Calu3 (cell line): ENCODE measurements around the gene WDSUB1. TPM values are rescaled to one million over a fixed set of nuclear protein-coding genes. Genes with fewer than 3 reads are reported as not detected.

Experiments
- BruUV-seq: library from RNA; stranded (reverse); fragments of 400-500 nt; replicated peaks from 2 replicates; lab custom pipeline; 2021; lab: Mats Ljungman, UMichigan
- CTCF ChIA-PET: fragments of 300-600 bp; sonication (Branson Sonifier 250); formaldehyde crosslinking; loops from one replicate; lab custom pipeline; 2022; ENCODE audit warnings: antibody characterized with exemption; lab: Charles Lee
- DNase-seq: peaks from one replicate; pipeline ENCODE4 v3.0.0; 2022
- H3K27ac Mint-ChIP-seq: one replicate; pipeline ENCODE4 v1.8.0; 2022; ENCODE audit warnings: mixed read lengths; ENCODE audit not compliant: unreplicated experiment
- H3K27me3 Mint-ChIP-seq: one replicate; pipeline ENCODE4 v1.8.0; 2022; ENCODE audit warnings: mixed read lengths; ENCODE audit not compliant: unreplicated experiment
- H3K36me3 Mint-ChIP-seq: one replicate; pipeline ENCODE4 v1.8.0; 2022; ENCODE audit warnings: mild to moderate bottlenecking, moderate library complexity, mixed read lengths; ENCODE audit not compliant: insufficient read depth, unreplicated experiment
- H3K4me1 Mint-ChIP-seq: one replicate; pipeline ENCODE4 v1.8.0; 2022; ENCODE audit warnings: mild to moderate bottlenecking, low read depth, mixed read lengths; ENCODE audit not compliant: unreplicated experiment
- H3K4me3 Mint-ChIP-seq: one replicate; pipeline ENCODE4 v1.8.0; 2022; ENCODE audit warnings: mild to moderate bottlenecking, low read depth, moderate library complexity, mixed read lengths; ENCODE audit not compliant: unreplicated experiment
- H3K9me3 Mint-ChIP-seq: one replicate; pipeline ENCODE4 v1.8.0; 2022; ENCODE audit warnings: low read depth, mixed read lengths; ENCODE audit not compliant: unreplicated experiment
- intact Hi-C: fragments of 100-400 bp; cut with micrococcal nuclease; formaldehyde crosslinking; loops from one replicate; pipeline ENCODE4 v1.10.0; 2022; ENCODE audit not compliant: unreplicated experiment
- total RNA-seq: library from RNA; stranded (reverse); gene quantifications from 2 replicates; pipeline ENCODE4 v1.2.3, GENCODE V29; 2022
- TF ChIP-seq, protein P1 (sequence below): fragments of 200-600 bp; IDR thresholded peaks from one replicate; pipeline ENCODE4 v1.8.0; 2022; ENCODE audit warnings: antibody characterized with exemption; ENCODE audit not compliant: unreplicated experiment

The WDSUB1 gene
- total RNA-seq, 1 experiment from 2014 or later: 6.7 TPM

DNA sequence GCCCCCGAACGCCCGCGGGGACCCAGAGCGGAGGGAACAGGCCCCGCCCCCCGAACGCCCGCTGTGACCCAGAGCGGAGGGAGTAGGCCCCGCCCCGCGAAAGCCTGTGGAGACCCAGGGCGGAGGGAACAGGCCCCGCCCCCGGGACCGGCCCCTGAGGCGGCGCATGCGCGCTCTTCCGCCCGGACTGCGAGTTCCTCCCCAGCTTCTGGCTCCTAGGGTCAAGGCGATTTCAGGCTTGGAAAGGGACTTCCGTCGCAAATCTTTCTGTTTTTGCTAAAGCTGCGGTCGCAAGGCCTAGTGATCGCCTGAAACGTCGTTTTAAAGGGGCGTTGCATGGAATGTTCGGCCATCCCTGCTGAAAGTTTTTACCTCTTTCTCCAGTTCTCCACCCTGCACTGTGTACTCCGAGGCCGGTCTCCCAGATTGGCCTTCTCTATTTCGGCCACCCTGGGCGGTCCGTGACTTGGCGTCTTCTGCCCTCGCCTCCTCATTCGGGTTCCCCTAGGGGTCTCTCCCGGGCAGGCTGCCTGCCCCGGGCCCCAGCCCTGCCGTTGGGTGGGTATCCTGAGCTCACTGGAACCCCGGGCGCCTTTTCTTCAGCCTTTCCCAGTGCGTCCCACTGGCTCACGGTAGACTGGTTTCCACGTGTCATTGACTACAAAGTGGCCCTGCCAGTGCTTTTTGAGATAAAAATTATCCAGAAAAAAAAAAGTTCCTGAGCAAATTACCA, 372 bp upstream of the WDSUB1 start:
- peak; percentile 99 for DNase-seq
- CTCF ChIA-PET: interaction anchor here (0.7 to 1.2 kb wide), 5 partner anchors 10 to 42 kb away, joined by 3 to 4 read pairs (median 3); no protein-coding TSS in a partner anchor
- peak overlapping the region; percentile 1 for H3K27ac Mint-ChIP-seq
- TSS peak; percentile 83 for BruUV-seq
- peaks cover 18% of the 10 kb centered on the region for H3K36me3 Mint-ChIP-seq
- TF ChIP-seq, protein P1, sequence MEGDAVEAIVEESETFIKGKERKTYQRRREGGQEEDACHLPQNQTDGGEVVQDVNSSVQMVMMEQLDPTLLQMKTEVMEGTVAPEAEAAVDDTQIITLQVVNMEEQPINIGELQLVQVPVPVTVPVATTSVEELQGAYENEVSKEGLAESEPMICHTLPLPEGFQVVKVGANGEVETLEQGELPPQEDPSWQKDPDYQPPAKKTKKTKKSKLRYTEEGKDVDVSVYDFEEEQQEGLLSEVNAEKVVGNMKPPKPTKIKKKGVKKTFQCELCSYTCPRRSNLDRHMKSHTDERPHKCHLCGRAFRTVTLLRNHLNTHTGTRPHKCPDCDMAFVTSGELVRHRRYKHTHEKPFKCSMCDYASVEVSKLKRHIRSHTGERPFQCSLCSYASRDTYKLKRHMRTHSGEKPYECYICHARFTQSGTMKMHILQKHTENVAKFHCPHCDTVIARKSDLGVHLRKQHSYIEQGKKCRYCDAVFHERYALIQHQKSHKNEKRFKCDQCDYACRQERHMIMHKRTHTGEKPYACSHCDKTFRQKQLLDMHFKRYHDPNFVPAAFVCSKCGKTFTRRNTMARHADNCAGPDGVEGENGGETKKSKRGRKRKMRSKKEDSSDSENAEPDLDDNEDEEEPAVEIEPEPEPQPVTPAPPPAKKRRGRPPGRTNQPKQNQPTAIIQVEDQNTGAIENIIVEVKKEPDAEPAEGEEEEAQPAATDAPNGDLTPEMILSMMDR: no peak
- no peaks in the 10 kb centered on the region for H3K9me3 Mint-ChIP-seq
- no peaks in the 10 kb centered on the region for H3K27me3 Mint-ChIP-seq
- peaks cover 36% of the 10 kb centered on the region for H3K4me1 Mint-ChIP-seq
- intact Hi-C loops: no loop called here
- peak overlapping the region; percentile 83 for H3K4me3 Mint-ChIP-seq

DNA sequence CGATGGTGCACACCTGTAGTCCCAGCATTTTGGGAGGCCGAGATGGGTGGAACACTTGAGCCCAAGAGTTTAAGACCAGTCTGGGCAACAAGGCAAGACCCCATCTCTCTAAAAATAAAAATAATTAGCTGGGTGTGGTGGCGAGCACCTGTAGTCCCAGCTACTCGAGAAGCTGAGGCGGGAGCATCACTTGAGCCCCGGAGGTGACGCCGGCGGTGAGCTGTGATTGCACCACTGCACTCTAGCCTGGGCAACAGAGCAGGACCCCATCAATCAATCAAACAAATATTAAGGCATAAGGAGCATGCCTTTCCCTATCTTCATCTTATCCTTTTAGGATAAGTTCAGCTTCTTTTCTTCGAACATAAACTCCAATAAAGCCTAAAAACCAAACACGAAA, 1.1 kb downstream of the WDSUB1 start:
- Mint-ChIP-seq H3K9me3 (no peaks in the 10 kb centered on the region), H3K27ac (peak overlapping the region; percentile 60), H3K36me3 (peaks cover 18% of the 10 kb centered on the region), H3K4me3 (peak overlapping the region; percentile 83), H3K4me1 (peaks cover 29% of the 10 kb centered on the region), H3K27me3 (no peaks in the 10 kb centered on the region)
- DNase-seq: no peak
- intact Hi-C loops: no loop called here
- no TSS peak for BruUV-seq
- TF ChIP-seq, protein P1: no peak
- CTCF ChIA-PET: no interaction called here

DNA sequence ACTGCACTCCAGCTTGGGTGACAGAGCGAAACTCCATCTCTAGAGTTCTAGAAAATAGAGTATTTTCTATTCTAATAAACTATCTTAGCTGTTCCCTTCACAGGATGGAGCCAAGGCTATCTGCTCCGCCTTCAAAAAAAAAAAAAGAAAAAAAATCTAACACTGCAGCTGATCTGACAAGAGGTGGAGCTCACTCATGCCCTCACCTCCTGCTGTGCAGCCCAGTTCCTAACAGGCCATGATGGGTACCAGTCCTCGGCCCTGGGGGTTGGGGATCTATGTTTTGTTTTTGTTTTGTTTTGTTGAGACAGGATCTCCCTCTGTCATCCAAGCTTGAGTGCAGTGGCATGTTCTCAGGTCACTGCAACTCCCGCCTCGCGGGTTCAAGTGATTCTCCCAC, 3.0 kb downstream of the WDSUB1 start:
- Mint-ChIP-seq H3K4me1 (peaks cover 22% of the 10 kb centered on the region), H3K36me3 (peaks cover 18% of the 10 kb centered on the region), H3K27me3 (no peaks in the 10 kb centered on the region), H3K9me3 (no peaks in the 10 kb centered on the region), H3K27ac (no peak overlapping the region), H3K4me3 (no peak overlapping the region)
- TF ChIP-seq, protein P1: no peak
- intact Hi-C loops: no loop called here
- no peak for DNase-seq
- CTCF ChIA-PET: interaction anchor here (0.6 kb wide), 1 partner anchor 70 kb away, joined by 3 read pairs; no protein-coding TSS in a partner anchor
- BruUV-seq: no TSS peak

DNA sequence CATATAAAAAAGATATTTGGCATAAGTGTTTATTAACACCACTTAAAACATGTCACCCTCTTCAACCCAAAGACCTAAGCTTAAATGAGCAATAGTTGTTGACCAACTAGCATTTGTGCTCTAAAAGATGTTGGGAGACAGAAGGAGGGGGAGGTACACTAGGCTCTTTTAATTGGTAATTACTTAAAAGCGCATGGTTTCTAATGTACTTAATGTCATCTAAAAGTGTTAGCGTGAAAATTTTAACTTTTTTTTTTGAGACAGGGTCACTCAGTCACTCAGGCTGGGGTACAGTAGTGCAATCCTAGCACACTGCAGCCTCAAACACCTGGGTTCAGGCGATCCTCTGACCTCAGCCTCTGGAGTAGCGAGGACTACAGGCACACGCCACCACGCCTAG, 5.5 kb downstream of the WDSUB1 start:
- no peak overlapping the region for H3K27ac Mint-ChIP-seq
- CTCF ChIA-PET: interaction anchor here (0.7 kb wide), 1 partner anchor 11 kb away, joined by 4 read pairs; no protein-coding TSS in a partner anchor
- no peak overlapping the region for H3K4me3 Mint-ChIP-seq
- TF ChIP-seq, protein P1: no peak
- peaks cover 13% of the 10 kb centered on the region for H3K4me1 Mint-ChIP-seq
- H3K27me3 Mint-ChIP-seq: no peaks in the 10 kb centered on the region
- no peak for DNase-seq
- no peaks in the 10 kb centered on the region for H3K9me3 Mint-ChIP-seq
- H3K36me3 Mint-ChIP-seq: peaks cover 5% of the 10 kb centered on the region
- no TSS peak for BruUV-seq
- intact Hi-C loops: no loop called here
